Endothelial cell of hepatic sinusoid (primary cell): ENCODE measurements around the gene PIK3R1.
"Not testable (repeated sequence)": the region's sequence is repeated elsewhere in the genome, so short reads cannot be mapped to it uniquely, and the experiment has no call there.

Experiments
- in situ Hi-C: cut with HindIII; loops from 2 replicates; pipeline ENCODE4 v1.10.0; 2017; ENCODE audit warnings: low sequenced_read_pairs

Gene PIK3R1

DNA sequence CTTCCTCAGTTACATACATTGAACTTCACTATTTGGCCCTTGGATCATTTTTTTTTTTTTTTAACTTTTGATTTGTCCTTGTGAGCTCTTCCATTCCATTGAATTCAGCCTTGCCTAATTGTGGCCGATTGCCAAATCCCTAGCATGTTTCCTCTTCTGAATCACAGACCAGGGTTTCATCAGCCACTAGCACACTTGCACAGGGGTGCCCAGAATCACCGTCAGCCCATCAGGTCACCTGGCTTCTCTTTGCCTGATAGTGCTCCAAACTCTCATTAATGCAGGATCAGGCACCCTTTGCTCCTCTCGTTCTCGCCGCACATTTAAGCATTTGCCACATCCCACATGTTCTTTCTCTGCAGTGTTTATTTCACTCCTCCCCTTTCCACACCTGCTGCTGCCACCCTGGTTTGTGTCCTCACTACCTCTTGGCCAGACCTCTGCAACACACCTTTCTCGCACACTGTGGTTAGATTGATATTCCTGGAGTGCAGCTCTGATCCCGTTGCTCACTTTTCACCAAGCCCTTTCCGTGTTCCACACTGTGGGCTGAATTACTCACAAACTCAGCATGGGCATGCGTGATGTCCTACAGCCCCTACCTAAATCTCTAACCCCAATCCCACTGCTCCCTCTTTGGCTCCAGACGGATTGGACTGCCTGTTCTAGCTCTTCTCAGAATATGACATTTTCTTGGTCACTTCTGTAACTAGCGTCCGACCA lies 9.8 kb downstream of the PIK3R1 start:
- in situ Hi-C loops: no loop called here

DNA sequence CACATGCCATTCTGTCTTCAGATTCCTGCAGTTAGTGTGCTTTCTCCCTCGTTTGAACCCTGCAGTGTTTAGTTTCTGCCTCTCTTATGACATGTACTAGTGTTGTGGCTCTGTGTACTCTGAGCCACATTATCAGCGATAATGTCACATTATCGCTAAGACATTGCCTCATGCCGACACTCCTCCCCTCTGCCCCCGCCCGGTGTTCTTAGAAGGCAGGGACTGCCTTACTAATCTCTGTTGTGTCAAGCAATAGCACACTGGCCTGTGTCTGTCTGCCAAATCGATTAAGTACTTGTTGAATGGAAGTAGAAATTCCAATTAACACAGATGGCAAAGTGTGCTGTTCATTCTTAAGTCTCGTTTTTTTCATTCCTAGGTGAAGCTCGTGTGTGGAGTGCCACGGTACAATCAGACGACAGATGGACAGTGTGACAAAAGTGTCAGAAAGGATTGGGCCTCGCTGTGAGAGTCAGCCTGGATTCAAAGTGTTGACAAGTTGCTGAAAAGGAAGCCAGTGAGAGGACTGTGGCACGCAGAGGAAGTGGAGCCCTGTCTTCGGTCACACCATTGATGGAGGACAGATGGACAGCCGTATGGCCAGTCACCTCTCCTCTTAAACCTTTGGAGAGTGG lies 10.5 kb downstream of the PIK3R1 start:
- in situ Hi-C loops: no loop called here

DNA sequence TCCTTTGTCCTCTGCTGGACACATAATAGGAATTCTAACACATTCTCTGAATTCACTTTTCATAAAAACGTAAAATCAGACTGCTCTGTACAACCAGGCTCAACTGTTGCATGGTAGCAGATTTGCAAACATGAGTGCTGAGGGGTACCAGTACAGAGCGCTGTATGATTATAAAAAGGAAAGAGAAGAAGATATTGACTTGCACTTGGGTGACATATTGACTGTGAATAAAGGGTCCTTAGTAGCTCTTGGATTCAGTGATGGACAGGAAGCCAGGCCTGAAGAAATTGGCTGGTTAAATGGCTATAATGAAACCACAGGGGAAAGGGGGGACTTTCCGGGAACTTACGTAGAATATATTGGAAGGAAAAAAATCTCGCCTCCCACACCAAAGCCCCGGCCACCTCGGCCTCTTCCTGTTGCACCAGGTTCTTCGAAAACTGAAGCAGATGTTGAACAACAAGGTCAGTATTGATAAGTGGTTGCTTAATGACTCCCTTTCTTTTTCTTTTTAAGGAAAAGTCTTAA lies 11.1 kb downstream of the PIK3R1 start:
- in situ Hi-C loops: no loop called here

DNA sequence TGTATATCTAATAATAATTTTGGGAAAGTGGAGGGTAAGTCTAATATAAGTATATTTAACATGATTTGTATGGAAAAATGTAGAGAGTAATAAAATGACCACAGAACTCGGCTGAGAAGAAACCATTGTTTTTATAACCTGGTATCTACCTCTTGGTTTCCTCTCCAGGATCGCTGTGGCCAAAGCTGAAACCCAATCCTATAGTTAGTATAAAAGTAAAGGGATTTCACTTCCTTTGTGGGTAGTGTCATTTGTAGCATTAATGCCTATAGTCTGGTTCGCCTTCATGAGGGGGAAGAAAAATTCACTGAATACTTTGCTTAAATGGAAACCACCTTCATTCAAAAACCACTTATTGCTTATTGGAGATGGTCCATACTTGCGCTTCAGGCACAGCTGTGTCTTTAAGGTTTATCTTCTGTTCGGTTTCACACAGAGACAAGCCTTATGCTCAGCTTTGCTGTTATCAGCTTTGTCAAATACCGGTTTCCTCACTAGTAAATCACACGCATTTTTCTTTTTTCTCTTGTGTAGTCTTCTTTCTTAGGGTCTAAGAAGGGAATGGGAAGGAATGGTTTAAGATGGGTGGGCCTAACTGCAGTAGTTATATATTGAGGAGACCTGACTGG lies 12.1 kb downstream of the PIK3R1 start:
- in situ Hi-C loops: no loop called here

DNA sequence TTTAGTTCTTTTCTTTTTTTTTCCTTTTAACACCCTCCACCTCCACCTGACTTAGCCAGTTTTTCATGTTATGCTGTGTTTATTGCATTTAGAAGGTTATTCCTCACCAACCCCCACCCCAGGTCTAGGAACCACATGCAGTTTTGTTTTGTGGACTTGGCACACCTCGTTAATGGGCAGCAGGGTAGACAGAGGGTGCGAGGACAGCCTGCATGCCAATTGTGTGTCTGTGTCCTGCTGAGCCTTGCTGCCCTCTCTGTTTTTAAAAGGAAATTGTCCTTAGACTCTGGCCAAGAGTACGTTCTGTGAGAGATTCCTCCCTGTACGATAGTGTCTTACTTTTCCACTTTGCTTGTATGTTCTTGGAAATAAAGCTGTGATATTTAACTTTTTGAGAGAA lies 13.9 kb downstream of the PIK3R1 start:
- in situ Hi-C loops: no loop called here

DNA sequence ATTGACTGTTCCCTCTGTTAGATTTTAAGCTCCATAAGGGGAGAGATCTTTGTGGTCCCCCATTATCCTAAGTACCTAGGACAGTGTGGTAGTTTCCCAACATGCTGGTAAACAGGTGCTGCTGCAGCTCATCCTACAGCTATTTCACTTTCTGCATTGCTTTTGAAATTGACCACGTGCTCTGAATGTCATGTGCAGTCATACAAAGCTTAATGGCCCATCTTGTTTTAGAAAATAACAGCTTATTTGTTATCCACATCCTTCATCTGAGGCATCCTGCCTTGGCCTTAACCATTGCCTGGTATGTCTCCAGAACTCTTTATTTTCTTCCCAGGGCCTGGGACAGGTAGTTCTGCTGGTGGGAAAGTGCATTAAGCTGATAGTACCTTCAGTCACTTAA lies 14.7 kb downstream of the PIK3R1 start:
- in situ Hi-C loops: no loop called here

DNA sequence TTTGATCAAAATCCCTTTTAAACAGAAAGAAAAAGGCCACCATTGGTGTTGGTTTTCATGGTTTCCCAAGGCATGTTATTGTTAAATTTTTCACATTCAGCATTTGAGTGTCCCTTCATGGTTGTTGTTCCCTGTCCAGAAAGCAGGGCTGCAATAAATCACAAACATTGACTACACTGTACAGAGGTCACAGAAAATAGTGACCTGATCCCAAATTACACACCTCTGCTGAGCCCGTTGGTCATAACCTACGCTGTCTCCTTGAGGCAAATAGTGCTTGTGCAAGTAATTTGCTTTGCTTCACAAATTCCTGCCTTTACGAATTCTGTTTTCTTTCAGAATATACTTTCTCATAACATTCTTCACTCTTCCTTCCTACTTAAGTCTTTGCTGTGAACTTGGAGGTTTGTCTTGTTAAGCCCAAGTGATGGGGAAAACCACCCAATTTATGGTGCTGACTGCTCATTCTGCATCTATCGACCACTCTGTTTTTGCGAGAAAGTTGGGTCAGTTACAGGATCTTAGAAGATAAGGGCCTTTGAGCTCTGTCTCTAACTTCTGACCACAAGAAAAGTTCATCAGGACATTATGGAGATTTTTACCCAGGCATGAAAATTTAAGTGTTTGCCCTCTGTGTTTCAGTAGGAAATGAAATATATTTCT lies 16.0 kb downstream of the PIK3R1 start:
- in situ Hi-C loops: no loop called here

DNA sequence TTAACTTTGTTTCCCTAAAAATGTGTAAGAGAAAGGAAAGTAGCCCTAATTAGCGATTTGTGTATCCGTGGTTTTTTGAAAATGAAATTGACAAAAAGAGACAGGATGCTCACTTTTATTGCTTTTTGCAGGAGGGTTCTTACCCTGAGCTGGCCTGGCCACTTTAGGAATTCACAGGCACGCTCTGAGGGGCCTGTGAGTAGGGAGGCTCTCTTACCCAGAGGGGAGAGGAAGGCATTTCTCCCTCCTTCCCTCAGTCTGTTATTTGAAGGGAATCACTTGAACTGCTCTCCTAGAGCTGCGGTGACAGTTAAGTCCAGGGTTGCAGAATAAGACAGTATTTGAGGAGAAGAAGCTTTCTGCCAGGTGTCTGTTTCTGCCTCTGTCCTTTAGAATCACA lies 16.7 kb downstream of the PIK3R1 start:
- in situ Hi-C loops: no loop called here

DNA sequence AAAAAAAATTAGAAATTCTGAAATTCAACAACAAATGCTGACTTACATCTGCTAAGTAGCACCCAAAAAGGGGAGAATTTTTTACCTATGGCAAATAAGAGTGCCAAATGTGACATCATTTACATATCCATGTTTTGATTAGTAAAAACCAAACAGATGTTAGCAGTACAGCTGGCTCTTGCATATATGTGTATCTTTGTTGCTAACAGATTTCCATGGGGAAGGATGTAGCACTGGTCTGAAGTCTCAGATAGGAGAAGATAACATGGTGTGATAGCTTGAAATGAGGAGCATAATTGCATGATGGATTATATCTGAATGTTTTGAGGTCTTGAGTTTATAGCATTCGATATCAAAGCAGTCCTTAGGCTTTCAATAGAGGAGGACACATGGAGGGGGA lies 17.5 kb downstream of the PIK3R1 start:
- in situ Hi-C loops: no loop called here

DNA sequence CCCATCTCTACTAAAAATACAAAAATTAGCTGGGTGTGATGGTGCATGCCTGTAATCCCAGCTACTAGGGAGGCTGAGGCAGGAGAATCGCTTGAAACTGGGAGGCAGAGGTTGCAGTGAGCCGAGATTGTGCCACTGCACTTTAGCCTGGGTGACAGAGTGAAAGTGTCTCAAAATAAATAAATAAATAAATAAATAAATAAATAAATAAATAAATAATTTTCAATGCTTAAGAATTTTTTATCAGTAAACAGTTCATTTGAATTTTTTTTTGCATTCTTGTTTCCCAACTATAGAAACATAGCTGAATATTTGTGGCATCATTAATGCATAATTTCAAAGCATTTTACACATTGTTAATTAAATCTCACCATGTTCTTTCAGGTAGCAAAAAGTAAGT lies 19.7 kb downstream of the PIK3R1 start:
- in situ Hi-C loops: not testable (repeated sequence)

DNA sequence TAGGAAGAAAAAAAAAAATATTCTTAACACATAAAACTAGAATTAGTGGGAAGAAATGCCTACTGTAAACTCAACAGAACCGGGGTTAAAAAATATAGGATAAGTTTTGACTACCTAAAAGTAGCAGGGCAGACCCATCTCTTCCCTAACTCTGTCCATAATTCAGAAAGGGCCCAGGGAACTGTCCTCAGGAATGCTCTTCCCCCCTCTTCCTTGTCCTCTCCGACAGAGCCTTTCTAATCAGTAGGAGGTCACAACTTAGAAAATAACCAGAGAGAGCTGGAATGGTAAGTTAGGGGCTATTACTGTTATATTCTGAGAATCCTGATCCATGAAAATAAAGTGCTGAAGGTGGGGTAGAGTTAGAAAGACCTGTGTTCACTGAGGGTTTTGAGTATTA lies 22.2 kb downstream of the PIK3R1 start:
- in situ Hi-C loops: no loop called here

DNA sequence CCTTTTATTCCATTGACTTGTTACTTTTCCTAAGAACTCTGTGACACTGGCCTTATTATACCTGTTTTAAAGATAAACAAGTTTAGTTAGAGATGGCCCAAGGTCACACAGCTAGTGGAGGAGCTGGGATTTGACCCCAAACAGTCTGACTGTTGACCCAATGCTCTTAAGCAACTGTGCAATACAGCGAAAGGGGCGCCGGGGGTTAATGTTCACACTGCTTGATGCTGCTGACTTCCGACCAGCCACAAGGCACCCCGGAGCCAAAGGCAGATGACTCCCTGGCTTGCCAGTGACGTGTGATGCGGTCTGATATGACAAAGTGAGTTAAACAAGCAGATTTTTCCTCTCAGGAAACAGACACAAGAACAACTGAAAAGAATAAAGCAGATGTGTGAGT lies 23.9 kb downstream of the PIK3R1 start:
- in situ Hi-C loops: no loop called here

DNA sequence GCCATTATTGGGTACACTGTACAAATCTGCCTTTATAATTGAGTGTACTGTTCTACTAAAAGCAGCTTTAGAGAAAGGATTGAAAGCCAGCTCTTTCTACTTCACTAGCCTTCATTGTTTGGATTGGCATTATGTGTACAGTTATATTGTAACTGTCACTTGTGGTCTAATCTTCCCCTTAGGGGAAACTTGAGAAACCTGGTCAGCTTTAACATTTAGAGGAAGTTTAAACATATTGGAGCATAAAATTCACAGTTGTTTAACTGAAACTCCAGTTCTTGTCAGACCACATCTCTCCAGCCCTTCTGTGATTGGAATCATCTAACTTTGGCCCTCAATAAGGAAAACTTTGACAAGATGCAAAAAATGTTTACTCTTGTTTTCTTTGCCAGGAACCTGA lies 24.6 kb downstream of the PIK3R1 start:
- in situ Hi-C loops: no loop called here

DNA sequence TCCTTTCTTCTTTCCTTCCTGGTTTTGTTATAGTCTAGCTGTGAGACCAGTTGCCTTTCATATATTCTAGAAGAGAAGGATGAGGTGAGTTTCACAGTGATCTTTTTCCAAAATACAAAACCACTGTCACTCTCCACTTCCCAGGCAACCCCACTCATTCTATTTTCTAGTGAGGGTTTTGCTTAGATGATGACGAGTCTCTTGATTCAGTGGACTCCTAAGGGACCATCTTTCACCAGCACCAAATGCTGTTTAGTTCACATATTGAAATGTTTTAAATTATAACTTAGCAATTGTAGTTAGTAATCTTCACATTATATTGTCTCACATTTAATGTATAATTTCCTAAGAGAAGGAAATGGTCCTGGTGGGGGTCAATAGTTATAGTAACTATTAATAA lies 25.2 kb downstream of the PIK3R1 start:
- in situ Hi-C loops: no loop called here

DNA sequence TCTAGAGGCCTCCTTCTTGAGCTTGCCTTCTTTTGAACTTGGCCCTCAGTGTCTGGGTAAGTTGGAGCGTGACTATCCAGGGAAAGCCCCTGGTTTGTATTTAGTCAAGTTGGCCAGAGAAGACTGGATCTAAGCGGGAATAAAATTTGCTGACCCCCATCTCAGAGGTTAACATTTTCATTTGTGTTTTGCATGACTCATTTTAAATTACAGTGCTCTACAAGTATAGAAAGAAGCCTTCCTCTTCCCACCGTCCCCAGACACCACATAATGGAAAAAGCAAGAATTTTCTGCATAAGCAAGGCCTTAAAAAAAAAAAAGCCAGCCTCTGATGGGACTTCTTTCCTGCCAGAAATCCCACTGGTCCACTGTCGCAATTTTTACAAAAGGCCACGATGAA lies 27.2 kb downstream of the PIK3R1 start:
- in situ Hi-C loops: no loop called here

DNA sequence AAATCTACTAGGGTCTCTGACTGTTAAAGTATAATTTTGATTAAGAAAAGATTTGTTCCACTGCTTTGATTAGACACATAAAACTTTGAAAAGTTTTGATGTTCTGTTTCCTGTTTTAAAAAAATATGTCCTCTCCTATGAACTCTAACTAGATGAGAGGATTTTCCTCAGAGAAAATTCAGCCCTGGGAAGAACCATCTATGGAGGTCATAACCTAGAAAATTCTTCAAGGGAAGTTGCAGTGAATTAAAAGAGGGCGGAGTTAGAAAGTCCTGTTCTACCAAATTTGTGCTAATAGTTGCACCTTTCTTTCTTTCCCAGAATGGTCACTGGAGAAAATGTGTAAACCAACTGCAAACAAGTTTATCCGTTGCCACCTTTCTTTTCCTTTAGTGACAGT lies 27.7 kb downstream of the PIK3R1 start:
- in situ Hi-C loops: no loop called here

DNA sequence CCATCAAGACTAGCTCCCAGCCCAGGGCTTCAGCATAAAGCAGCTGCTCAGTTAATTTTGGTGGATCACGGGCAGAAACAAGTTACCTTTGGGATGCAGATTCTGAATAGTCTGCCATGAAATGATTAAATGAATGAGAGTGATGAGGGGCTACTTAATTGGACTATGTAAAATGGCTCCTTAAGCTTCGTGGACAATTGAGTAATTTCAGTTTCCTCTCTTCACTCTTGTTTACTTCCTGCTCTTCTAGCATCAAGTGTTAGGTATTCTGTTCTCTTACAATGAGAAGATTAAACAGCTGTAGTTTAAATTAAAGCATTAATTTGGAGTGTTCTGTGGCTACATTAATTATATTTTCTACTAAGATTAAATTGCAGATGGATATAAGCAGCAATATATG lies 28.1 kb downstream of the PIK3R1 start:
- in situ Hi-C loops: no loop called here

DNA sequence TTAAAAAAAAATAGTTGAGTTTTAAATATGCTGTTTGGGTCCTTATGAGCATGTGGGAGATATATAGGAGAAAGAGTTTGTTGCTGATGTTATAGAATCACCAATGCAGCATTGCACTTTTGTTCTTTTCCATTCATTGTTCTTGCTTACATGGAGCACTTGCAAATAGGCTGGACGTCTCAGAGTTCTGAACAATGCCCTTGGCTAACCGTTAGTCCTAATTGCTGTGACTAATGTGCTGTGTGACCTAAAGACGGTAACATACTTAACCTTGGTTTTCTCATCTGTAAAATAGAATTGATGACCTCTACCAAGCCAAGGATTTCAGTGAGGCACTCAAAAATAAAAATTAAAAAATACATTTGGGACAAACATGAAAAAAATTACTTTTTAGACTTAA lies 29.8 kb downstream of the PIK3R1 start:
- in situ Hi-C loops: no loop called here

DNA sequence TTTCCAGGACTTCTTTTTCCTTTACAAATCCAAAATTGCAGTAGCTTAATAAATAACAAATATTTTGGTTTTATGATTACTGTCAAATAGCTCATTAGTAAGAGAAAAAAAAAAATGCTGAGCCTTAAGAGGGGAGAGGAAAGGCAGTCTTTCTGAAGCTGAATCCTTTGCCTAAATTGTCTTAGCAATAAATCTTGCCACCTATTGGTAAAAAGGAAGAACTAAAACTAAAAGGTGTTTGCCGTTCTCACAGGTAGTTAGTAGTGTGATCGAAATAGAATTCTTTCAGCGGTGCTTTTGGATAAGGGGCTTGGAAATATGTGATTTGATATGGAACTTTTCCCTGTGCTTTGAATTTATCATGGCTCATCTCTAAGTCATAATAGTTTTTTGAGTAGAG lies 31.2 kb downstream of the PIK3R1 start:
- in situ Hi-C loops: no loop called here

DNA sequence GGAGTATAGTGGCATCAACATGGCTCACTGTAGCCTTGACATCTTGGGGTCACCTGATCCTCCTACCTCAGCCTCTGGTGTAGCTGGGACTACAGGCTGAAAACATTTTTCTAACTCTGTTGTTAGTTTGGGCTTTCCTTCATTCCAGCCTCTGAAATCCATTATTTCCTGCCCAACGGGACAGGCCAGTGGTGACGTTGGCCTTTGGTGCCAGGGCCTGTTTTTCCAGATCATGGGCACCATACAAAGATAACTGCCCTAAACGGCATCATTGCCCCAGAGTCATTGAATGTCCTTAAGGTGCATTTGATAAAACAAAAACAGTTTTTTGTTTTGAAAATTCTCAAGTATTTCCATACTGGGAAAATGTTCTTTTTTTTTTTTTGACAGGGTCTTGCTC lies 32.1 kb downstream of the PIK3R1 start:
- in situ Hi-C loops: no loop called here

DNA sequence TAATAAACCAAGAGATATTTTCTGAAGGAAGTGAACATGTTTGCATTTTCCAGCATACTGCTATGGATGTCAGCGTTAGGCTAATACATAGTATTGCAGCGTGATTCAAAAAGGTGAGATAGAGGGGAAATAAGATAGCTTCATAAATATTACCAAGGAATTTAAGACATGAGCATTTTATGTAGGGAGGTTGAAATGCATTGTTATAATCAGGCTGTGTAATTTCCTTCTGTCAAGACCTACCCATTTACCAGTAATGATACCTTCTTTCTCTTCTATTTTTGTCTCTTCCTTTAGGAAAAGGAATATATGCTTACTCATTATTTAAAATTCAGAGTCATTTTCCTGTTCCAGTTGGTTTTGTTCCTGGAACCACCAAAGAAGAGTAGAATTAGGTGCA lies 33.3 kb downstream of the PIK3R1 start:
- in situ Hi-C loops: no loop called here

DNA sequence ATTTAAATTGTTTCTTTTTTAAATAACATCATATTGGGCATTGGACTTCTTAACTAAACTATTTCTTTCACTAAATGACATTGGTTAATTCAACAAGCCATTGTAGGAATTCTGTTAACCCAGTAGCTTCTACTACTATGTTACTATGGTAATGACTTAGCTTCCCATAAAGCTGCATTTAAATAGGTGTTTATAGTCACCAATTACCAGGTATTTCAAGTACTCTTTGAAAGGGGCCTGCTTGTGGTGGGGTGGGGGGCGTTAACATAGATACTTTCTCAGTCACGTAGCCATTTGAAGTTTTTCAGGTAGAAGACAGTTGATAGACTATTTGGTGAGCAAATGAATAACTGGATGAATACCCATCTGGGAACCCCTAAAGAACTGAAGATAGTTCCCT lies 34.0 kb downstream of the PIK3R1 start:
- in situ Hi-C loops: no loop called here
